Measurements from ENCODE around the gene ISM1. TPM values are rescaled to one million over a fixed set of nuclear protein-coding genes. Genes with fewer than 3 reads are reported as not detected.

The ISM1 gene
- total and polyA plus RNA-seq, 2 of the 13 experiments (the other 11 are each of a cell fraction or from before 2014, with no cell fraction given), result 0.40 to 1.4 TPM

DNA sequence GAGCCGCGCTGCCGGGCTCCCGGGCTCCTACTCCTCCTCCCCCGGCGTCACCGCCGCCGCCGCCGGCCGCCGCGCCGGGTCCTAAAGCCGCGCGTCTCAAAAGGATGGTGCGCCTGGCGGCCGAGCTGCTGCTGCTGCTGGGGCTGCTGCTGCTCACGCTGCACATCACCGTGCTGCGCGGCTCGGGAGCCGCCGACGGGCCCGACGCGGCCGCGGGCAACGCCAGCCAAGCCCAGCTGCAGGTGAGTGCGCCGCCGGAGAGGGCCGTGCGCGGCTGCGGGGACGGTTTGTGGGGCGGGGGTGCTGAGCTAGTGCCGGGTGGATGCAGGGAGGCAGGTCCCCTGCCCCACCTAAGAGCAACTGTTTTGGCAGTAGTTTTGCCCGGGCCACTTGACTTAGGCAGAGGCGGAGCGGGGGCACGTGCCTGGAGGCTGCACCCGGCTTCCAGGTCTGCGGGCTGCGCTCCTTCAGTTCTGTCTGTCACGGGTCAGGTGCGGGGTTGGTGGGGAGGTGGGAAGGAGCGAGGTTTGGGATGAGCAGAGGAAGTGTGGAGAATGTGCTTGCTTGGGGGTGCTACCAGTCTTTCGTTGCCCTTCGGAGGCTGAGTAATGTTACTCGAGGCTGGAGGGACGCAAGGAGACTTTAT lies 722 bp downstream of the ISM1 start (continued):
- TF ChIP-seq SOX5 (CRISPR knock-in tag; IDR thresholded peaks at IDR 0.05; ENCODE audit: borderline replicate concordance) (no peak), GATAD1 (CRISPR knock-in tag; IDR thresholded peaks at IDR 0.05) (peak; percentile 32; the same call in 1 of the 2 replicates), ZNF142 (CRISPR knock-in tag; IDR thresholded peaks at IDR 0.05) (peak; percentile 88), ZNF143 (CRISPR knock-in tag; IDR thresholded peaks at IDR 0.05) (0 out of 2 replicates have a peak, but pooled peaks have one; percentile 17), CBFB (CRISPR knock-in tag; IDR thresholded peaks at IDR 0.05) (peak; percentile 50; the same call in 1 of the 2 replicates), CTCF (CRISPR knock-in tag; IDR thresholded peaks at IDR 0.05) (peak; percentile 27; the same call in 1 of the 2 replicates), ELK4 (CRISPR knock-in tag; IDR thresholded peaks at IDR 0.05; ENCODE audit: borderline replicate concordance) (0 out of 2 replicates have a peak, but pooled peaks have one; percentile 58), IRF2 (CRISPR knock-in tag; IDR thresholded peaks at IDR 0.05) (0 out of 2 replicates have a peak, but pooled peaks have one; percentile 38), GMEB1 (CRISPR knock-in tag; IDR thresholded peaks at IDR 0.05; ENCODE audit: borderline replicate concordance) (peak; percentile 40; the same call in 1 of the 2 replicates), HCFC1 (IDR thresholded peaks at IDR 0.05; ENCODE audit: low read depth, low read length) (no peak), FOXA1 (IDR thresholded peaks at IDR 0.05) (no peak), FOXA1 (CRISPR knock-in tag; IDR thresholded peaks at IDR 0.05) (no peak; the same call in 1 of the 2 replicates), ATM (IDR thresholded peaks at IDR 0.05; ENCODE audit: borderline replicate concordance) (no peak)
- TF ChIP-seq, protein P1, sequence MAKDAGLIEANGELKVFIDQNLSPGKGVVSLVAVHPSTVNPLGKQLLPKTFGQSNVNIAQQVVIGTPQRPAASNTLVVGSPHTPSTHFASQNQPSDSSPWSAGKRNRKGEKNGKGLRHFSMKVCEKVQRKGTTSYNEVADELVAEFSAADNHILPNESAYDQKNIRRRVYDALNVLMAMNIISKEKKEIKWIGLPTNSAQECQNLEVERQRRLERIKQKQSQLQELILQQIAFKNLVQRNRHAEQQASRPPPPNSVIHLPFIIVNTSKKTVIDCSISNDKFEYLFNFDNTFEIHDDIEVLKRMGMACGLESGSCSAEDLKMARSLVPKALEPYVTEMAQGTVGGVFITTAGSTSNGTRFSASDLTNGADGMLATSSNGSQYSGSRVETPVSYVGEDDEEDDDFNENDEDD (CRISPR knock-in tag; IDR thresholded peaks at IDR 0.05; ENCODE audit: borderline replicate concordance), result peak; percentile 81
- TF ChIP-seq, protein P2, sequence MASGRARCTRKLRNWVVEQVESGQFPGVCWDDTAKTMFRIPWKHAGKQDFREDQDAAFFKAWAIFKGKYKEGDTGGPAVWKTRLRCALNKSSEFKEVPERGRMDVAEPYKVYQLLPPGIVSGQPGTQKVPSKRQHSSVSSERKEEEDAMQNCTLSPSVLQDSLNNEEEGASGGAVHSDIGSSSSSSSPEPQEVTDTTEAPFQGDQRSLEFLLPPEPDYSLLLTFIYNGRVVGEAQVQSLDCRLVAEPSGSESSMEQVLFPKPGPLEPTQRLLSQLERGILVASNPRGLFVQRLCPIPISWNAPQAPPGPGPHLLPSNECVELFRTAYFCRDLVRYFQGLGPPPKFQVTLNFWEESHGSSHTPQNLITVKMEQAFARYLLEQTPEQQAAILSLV (CRISPR knock-in tag; IDR thresholded peaks at IDR 0.05; ENCODE audit: borderline replicate concordance), result peak; percentile 23; the same call in 1 of the 2 replicates

Data from HepG2 (cell line).